GM10266 (cell line): Measurements from ENCODE around the gene GREB1.

Experiments used
- DNase-seq: peaks from one replicate; pipeline ENCODE4 v3.0.0; 2012; ENCODE audit errors: extremely low spot score
- CTCF ChIP-seq: IDR thresholded peaks from 2 replicates; pipeline ENCODE4 v1.5.1; 2012; ENCODE audit warnings: mild to moderate bottlenecking, low read depth; ENCODE audit not compliant: control insufficient read depth, insufficient read depth; ENCODE audit errors: missing control alignments

Gene GREB1

GRCh38 chr2:11674983-11675382, 141.1 kb downstream of the GREB1 start:
- TF ChIP-seq CTCF = no peak
- no peak for DNase-seq

GRCh38 chr2:11675423-11676112, 141.7 kb downstream of the GREB1 start:
- DNase-seq = no peak
- no peak for TF ChIP-seq CTCF

- no peak for TF ChIP-seq CTCF
- DNase-seq = no peak
Measured at GRCh38 chr2:11676640-11677039, 142.8 kb downstream of the GREB1 start.

- no peak for DNase-seq
- TF ChIP-seq CTCF = no peak
Measured at GRCh38 chr2:11677136-11678055, 143.6 kb downstream of the GREB1 start.

- no peak for DNase-seq
- no peak for TF ChIP-seq CTCF
Measured at GRCh38 chr2:11678306-11678960, 144.6 kb downstream of the GREB1 start.

GRCh38 chr2:11679016-11679415, 145.2 kb downstream of the GREB1 start:
- no peak for DNase-seq
- no peak for TF ChIP-seq CTCF
